T-helper 1 cell treated with Interleukin-12 subunit alpha and Interleukin-12 subunit beta and Interleukin-4 antibody, amounts not matched to agents 30 μg/mL and 1 μg/mL, for 36 hours (primary cell): ENCODE results near the gene NACC2.

Source experiments
- H3K27ac Mint-ChIP-seq: one replicate; pipeline ENCODE4 v1.8.0; 2021; ENCODE audit warnings: mild to moderate bottlenecking, mixed read lengths
- H3K27me3 Mint-ChIP-seq: one replicate; pipeline ENCODE4 v1.8.0; 2021; ENCODE audit warnings: low read depth, mixed read lengths
- H3K36me3 Mint-ChIP-seq: one replicate; pipeline ENCODE4 v1.8.0; 2021; ENCODE audit warnings: low read depth, mixed read lengths
- H3K4me1 Mint-ChIP-seq: one replicate; pipeline ENCODE4 v1.8.0; 2021; ENCODE audit warnings: low read depth, mixed read lengths
- H3K4me3 Mint-ChIP-seq: one replicate; pipeline ENCODE4 v1.8.0; 2021; ENCODE audit warnings: mild to moderate bottlenecking, moderate library complexity, mixed read lengths
- H3K9me3 Mint-ChIP-seq: one replicate; pipeline ENCODE4 v1.8.0; 2021; ENCODE audit warnings: mixed read lengths

Gene NACC2

DNA sequence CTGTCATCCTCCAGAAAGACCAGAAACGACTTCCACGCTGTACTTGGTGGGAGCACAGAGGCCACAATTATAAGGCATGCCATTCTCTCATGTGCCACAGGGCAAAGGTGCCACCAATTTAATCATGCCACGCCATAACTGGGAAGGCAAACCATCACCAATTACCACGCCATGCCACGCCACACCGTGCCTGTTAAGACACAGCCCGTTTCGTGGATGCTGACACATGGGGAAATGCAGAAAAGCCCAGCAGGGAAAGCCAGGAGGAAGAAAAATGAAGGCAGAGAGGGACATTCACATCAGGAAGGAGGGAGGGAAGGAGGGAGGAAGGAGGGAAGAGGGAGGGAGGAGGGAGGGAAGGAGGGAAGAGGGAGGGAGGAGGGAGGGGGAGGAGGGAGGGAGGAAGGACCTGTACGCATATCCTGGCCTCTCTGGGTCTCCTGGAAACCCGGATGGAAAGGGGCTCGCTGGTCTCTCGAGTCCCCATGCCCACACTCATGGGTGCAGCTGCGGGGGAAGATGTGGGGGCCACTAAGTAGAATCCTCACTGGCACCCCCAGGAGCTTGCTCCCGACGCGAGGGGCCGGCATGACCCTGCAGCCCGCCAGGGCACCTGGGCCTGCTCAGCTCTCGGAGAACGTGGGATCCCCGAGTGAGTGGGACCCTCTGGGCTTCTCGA is 72.2 kb downstream of the NACC2 start:
- Mint-ChIP-seq H3K9me3 (no peaks in the 10 kb centered on the region), H3K27ac (no peak overlapping the region), H3K4me1 (no peaks in the 10 kb centered on the region), H3K36me3 (no peaks in the 10 kb centered on the region), H3K27me3 (no peaks in the 10 kb centered on the region), H3K4me3 (no peak overlapping the region)

DNA sequence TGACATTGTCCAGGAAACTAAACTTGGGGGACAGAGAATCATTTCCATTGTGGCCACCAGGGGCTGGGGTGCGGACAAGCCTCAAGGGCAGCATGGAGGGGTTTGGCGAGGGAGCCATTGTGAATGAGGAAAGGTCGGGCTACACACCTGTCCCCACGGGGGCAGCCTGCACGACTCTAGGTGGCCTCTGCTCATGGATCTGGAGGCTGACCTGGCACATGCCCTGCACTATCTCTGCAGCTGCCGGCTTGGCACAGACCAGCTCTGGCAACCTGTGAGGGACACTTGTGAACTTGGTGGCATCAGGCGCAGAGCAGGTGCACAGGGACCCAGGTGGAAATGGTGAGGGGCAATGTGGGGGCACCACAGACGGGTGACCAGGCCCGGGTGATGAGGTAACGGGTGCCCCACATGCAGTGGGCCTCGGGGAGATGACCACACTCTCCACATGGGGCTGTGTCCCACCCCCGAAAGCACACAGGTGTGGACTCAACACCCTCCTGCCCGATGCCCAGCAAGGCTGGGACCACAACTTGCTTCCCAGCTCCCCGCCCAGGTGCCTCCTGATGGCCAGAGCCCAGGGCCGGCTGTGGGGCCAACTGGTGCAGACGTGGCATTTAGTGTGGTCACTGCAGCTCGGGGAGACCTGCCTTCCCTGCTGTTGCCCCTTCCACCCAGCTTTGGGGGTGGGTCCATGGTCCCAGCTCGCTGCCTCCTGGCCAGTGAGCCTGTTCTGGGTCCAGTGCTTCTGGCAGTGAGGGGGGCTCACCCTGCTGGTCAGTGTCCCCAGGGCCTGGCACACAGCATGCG is 73.0 kb downstream of the NACC2 start:
- H3K27ac Mint-ChIP-seq: no peak overlapping the region
- no peaks in the 10 kb centered on the region for H3K9me3 Mint-ChIP-seq
- no peak overlapping the region for H3K4me3 Mint-ChIP-seq
- H3K27me3 Mint-ChIP-seq: no peaks in the 10 kb centered on the region
- H3K36me3 Mint-ChIP-seq: no peaks in the 10 kb centered on the region
- no peaks in the 10 kb centered on the region for H3K4me1 Mint-ChIP-seq

DNA sequence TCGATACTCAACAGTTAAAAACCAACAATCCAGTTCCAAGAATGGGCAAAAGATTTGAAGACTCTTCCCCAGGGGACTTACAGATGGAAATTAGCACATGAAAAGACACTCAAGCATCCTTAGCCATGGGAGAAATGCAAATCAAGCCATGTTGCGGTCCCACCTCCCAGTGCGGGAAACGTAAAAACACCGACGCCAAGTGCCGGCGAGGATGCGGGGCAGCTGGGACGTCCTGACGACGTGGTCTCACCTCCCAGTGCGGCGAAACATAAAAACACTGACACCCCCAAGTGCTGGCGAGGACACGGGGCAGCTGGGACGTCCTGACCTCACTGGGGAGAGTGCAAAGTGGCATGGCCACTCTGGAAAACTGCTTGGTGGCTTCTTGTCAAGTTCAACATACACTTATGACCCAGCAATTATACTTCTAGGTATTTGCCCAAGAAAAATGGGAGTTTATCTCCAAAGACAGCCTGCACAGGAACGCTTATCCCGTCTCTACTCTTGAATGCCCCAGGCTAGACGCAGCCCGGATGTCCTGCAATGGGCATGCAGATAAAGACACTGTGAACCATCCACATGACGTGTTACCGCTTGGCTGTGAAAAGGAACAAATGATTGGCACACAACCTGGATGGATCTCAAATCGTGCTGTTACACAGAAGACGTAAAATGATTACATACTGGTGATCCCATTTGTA is 73.8 kb downstream of the NACC2 start:
- Mint-ChIP-seq H3K9me3 (no peaks in the 10 kb centered on the region), H3K27ac (no peak overlapping the region), H3K27me3 (no peaks in the 10 kb centered on the region), H3K36me3 (no peaks in the 10 kb centered on the region), H3K4me1 (no peaks in the 10 kb centered on the region), H3K4me3 (no peak overlapping the region)

- Mint-ChIP-seq H3K27ac (no peak overlapping the region), H3K9me3 (no peaks in the 10 kb centered on the region), H3K4me3 (no peak overlapping the region), H3K4me1 (no peaks in the 10 kb centered on the region), H3K36me3 (no peaks in the 10 kb centered on the region), H3K27me3 (no peaks in the 10 kb centered on the region)
These were observed 74.4 kb downstream of the NACC2 start for GRCh38 chr9:136020671-136021070.

DNA sequence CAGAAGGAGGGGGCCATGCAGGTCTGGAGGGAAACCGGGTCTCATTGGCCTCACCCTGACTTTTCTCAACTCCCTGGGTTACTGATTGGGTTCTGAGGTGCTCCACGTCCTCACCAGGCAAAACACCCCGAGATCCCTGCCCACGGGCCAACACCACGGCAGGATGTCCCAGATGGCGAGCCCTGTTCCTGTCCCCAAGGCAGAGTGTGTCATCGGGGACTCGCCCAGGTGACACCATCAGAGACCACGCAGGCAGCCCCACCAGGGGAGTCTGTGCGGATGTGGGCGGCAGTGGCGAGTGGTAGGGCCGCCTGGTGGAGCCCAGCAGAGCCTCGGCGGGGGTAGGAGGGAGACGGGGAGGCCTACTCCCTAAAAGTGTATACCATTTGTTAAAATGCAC is 74.9 kb downstream of the NACC2 start:
- Mint-ChIP-seq H3K36me3 (no peaks in the 10 kb centered on the region), H3K27ac (no peak overlapping the region), H3K4me1 (no peaks in the 10 kb centered on the region), H3K27me3 (no peaks in the 10 kb centered on the region), H3K4me3 (no peak overlapping the region), H3K9me3 (no peaks in the 10 kb centered on the region)

- Mint-ChIP-seq H3K27ac (no peak overlapping the region), H3K4me1 (no peaks in the 10 kb centered on the region), H3K36me3 (no peaks in the 10 kb centered on the region), H3K9me3 (no peaks in the 10 kb centered on the region), H3K27me3 (no peaks in the 10 kb centered on the region), H3K4me3 (no peak overlapping the region)
These were observed 75.4 kb downstream of the NACC2 start for GRCh38 chr9:136019681-136020060.

GRCh38 chr9:136019041-136019680 is 75.9 kb downstream of the NACC2 start:
- no peaks in the 10 kb centered on the region for H3K36me3 Mint-ChIP-seq
- no peak overlapping the region for H3K4me3 Mint-ChIP-seq
- H3K27ac Mint-ChIP-seq: no peak overlapping the region
- H3K27me3 Mint-ChIP-seq: no peaks in the 10 kb centered on the region
- no peaks in the 10 kb centered on the region for H3K9me3 Mint-ChIP-seq
- H3K4me1 Mint-ChIP-seq: no peaks in the 10 kb centered on the region

- Mint-ChIP-seq H3K9me3 (no peaks in the 10 kb centered on the region), H3K27me3 (no peaks in the 10 kb centered on the region), H3K4me1 (no peaks in the 10 kb centered on the region), H3K4me3 (no peak overlapping the region), H3K36me3 (no peaks in the 10 kb centered on the region), H3K27ac (no peak overlapping the region)
These were observed 76.6 kb downstream of the NACC2 start for GRCh38 chr9:136018257-136019031.

- Mint-ChIP-seq H3K27ac (no peak overlapping the region), H3K4me1 (no peaks in the 10 kb centered on the region), H3K4me3 (no peak overlapping the region), H3K36me3 (no peaks in the 10 kb centered on the region), H3K9me3 (no peaks in the 10 kb centered on the region), H3K27me3 (no peaks in the 10 kb centered on the region)
These were observed 77.5 kb downstream of the NACC2 start for GRCh38 chr9:136017289-136018190.

DNA sequence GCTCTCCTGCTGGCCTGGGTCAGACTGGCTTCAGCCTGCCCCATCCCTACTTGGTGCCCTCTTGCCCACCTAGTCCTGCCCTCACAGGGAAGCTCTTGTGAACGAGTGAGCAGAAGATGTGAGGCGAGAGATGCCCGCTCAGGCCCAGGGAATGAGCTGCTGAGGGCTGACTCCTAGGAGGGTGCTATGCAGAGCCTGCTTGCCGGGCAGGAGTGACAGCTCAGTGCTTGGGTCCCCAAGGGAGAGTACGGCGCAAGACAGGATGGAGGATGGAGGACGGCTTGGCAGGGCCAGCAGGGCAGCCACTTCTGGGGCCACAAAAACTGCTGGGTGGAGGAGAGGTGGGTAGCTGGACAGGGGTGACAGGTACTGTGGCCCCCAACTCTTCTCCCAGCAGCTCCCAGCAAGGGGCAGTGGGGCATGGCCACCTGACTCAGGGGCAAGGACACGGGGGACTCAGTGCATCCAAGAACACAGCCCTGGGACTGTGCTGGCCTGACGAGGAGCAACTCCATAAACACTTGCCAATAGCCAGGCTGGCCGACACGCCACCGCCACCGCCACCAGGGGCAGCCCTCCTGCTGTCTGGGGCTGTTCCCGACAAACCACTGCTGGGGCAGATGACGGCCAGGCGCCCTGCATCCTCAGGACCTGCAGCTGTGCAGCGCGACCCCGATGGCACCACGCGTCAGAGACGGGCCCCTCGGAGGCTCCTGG is 78.4 kb downstream of the NACC2 start:
- Mint-ChIP-seq H3K27me3 (no peaks in the 10 kb centered on the region), H3K36me3 (no peaks in the 10 kb centered on the region), H3K27ac (no peak overlapping the region), H3K9me3 (no peaks in the 10 kb centered on the region), H3K4me1 (no peaks in the 10 kb centered on the region), H3K4me3 (no peak overlapping the region)

DNA sequence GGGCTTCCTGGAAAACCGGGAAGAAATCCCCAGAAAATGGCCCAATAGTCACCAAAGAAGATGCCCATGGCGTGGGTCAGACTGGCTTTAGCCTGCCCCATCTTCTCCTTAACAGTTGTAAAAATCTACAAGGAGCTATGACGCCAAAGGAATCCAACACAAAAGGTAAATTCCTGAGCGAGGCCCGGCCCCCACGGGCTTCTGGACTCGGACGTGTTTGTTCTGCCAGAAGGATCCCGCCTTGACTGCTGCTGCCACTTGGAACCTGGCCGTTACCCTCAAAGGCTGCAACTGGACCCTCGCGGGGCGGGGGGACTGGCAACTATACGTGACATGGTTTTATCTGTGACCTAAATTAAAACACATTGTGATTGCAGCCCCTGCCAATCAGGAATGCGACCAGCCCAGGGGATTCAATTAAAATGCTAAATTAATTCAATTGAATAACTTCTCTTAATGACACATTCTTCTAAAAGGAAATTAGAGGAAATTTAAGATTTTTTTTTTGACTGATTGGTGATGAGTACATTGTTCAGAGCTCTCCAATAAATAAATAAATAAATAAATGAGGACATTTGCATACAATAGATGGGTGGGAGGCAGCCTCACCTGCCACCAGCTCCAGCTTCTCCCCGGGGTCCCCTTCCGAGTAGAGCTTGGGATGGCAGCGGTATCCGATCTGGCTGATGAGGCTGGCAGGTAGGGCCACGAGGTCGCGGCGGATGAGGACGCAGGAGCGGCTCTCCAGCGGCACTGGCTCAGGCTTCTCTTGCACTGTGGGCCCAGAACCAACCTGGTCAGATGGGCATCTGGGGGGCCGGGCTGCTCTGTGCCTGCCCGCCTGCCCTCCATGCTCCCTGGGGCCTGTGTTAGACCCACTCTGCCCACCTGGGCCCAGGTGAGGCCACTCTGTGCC is 79.2 kb downstream of the NACC2 start:
- no peaks in the 10 kb centered on the region for H3K27me3 Mint-ChIP-seq
- no peak overlapping the region for H3K4me3 Mint-ChIP-seq
- H3K9me3 Mint-ChIP-seq: no peaks in the 10 kb centered on the region
- no peaks in the 10 kb centered on the region for H3K36me3 Mint-ChIP-seq
- no peak overlapping the region for H3K27ac Mint-ChIP-seq
- no peaks in the 10 kb centered on the region for H3K4me1 Mint-ChIP-seq

GRCh38 chr9:136014924-136015633 is 80.0 kb downstream of the NACC2 start:
- Mint-ChIP-seq H3K27ac (no peak overlapping the region), H3K4me3 (no peak overlapping the region), H3K9me3 (no peaks in the 10 kb centered on the region), H3K4me1 (no peaks in the 10 kb centered on the region), H3K36me3 (no peaks in the 10 kb centered on the region), H3K27me3 (no peaks in the 10 kb centered on the region)
